ENCODE measurements around the gene ATF7IP.

DNA sequence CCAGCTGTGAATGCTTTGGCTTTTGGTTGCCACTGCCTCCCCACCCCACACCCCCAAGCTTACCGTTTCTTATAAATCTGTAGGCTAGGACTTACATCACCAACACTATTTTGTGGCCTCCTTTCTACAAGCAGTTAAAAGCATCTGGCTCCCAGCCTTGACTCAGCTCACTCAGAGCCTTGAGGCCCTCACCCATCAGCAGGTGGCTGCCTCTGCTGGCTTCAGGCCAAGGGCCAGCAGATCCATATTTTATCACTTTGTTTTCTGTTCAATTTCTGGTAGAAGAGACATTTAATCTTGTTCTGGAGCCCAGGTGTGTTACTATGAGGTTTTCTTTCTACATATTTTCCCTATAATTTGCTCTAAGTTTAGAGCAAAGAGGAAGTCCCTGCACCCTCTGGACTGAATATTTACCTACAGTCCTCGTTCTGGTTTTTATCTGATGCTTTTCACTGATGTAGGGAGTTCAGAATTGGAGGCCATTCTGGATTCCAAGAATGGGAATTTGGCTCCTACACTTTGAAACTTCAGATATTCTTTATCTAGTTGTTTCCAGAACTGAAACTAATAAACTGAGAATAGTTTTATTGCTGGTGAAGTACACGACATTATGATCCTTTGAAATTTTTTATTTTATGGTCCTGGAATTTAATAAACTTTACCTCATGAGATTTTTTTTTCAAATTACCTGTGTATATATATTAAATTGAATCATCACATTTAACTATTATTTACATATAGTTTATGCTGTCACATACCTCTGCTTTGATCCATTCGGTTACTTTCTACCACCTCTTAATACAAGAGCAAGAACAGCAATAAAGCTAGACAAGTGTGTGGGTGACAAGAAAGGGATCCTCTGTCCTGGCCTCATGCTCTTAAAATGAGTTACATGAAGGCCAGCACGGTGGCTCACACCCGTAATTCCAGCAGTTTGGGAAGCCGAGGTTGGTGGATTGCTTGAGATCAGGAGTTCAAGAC is 180.0 kb downstream of the ATF7IP start:
- TF ChIP-seq, protein P1, sequence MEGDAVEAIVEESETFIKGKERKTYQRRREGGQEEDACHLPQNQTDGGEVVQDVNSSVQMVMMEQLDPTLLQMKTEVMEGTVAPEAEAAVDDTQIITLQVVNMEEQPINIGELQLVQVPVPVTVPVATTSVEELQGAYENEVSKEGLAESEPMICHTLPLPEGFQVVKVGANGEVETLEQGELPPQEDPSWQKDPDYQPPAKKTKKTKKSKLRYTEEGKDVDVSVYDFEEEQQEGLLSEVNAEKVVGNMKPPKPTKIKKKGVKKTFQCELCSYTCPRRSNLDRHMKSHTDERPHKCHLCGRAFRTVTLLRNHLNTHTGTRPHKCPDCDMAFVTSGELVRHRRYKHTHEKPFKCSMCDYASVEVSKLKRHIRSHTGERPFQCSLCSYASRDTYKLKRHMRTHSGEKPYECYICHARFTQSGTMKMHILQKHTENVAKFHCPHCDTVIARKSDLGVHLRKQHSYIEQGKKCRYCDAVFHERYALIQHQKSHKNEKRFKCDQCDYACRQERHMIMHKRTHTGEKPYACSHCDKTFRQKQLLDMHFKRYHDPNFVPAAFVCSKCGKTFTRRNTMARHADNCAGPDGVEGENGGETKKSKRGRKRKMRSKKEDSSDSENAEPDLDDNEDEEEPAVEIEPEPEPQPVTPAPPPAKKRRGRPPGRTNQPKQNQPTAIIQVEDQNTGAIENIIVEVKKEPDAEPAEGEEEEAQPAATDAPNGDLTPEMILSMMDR (IDR thresholded peaks at IDR 0.05) = no peak
- TF ChIP-seq SIN3A (IDR thresholded peaks at IDR 0.05; ENCODE audit: borderline replicate concordance, insufficient read depth, low read depth, low read length) = no peak
- TF ChIP-seq, protein P2, sequence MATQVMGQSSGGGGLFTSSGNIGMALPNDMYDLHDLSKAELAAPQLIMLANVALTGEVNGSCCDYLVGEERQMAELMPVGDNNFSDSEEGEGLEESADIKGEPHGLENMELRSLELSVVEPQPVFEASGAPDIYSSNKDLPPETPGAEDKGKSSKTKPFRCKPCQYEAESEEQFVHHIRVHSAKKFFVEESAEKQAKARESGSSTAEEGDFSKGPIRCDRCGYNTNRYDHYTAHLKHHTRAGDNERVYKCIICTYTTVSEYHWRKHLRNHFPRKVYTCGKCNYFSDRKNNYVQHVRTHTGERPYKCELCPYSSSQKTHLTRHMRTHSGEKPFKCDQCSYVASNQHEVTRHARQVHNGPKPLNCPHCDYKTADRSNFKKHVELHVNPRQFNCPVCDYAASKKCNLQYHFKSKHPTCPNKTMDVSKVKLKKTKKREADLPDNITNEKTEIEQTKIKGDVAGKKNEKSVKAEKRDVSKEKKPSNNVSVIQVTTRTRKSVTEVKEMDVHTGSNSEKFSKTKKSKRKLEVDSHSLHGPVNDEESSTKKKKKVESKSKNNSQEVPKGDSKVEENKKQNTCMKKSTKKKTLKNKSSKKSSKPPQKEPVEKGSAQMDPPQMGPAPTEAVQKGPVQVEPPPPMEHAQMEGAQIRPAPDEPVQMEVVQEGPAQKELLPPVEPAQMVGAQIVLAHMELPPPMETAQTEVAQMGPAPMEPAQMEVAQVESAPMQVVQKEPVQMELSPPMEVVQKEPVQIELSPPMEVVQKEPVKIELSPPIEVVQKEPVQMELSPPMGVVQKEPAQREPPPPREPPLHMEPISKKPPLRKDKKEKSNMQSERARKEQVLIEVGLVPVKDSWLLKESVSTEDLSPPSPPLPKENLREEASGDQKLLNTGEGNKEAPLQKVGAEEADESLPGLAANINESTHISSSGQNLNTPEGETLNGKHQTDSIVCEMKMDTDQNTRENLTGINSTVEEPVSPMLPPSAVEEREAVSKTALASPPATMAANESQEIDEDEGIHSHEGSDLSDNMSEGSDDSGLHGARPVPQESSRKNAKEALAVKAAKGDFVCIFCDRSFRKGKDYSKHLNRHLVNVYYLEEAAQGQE (IDR thresholded peaks at IDR 0.05; ENCODE audit: insufficient read depth in 1 of 2, low read depth in 2 of 2, low read length in 1 of 2) = no peak
